ENCODE results near the gene GPR31.

- TF ChIP-seq CTCF (IDR thresholded peaks at IDR 0.05 in 4 of 5, conservative IDR thresholded peaks at IDR 0.05 in 1 of 5) (no peak), POLR2A (IDR thresholded peaks at IDR 0.05) (no peak)
Measured at GRCh38 chr6:167121335-167121841, 36.4 kb downstream of the GPR31 start.
